ENCODE measurements around the gene BAHD1. TPM values are rescaled to one million over a fixed set of nuclear protein-coding genes. Genes with fewer than 3 reads are reported as not detected.

BAHD1 gene
- total RNA-seq, 1 donor from 2014 or later = 29.8 TPM

GRCh38 chr15:40463886-40464545, 23.3 kb downstream of the BAHD1 start:
- H3K36me3 ChIP-seq = peaks cover 70% of the 10 kb centered on the region
- intact Hi-C loops (cut with DNase I) = no loop called here
- peaks cover 3% of the 10 kb centered on the region for H3K4me1 ChIP-seq
- H3K27ac ChIP-seq = no peak overlapping the region
- H3K9me3 ChIP-seq = no peaks in the 10 kb centered on the region
- DNase-seq (peak; percentile 43), ATAC-seq (no peak)
- no peaks in the 10 kb centered on the region for H3K27me3 ChIP-seq
- H3K4me3 ChIP-seq = no peak overlapping the region
- TF ChIP-seq CTCF (IDR thresholded peaks at IDR 0.05) = no peak

GRCh38 chr15:40464595-40465185, 23.9 kb downstream of the BAHD1 start:
- Histone ChIP-seq H3K27ac (no peak overlapping the region), H3K36me3 (peaks cover 63% of the 10 kb centered on the region), H3K27me3 (no peaks in the 10 kb centered on the region), H3K9me3 (no peaks in the 10 kb centered on the region), H3K4me3 (no peak overlapping the region), H3K4me1 (peaks cover 3% of the 10 kb centered on the region)
- DNase-seq (no peak), ATAC-seq (peak; percentile 40)
- no peak for TF ChIP-seq CTCF (IDR thresholded peaks at IDR 0.05)
- intact Hi-C loops (cut with DNase I) = no loop called here

GRCh38 chr15:40465939-40466338, 25.2 kb downstream of the BAHD1 start:
- H3K27ac ChIP-seq = no peak overlapping the region
- H3K4me1 ChIP-seq = peaks cover 11% of the 10 kb centered on the region
- TF ChIP-seq CTCF (IDR thresholded peaks at IDR 0.05) = no peak
- DNase-seq (peak; percentile 56), ATAC-seq (no peak)
- no peaks in the 10 kb centered on the region for H3K27me3 ChIP-seq
- intact Hi-C loops (cut with DNase I) = no loop called here
- no peaks in the 10 kb centered on the region for H3K9me3 ChIP-seq
- peaks cover 50% of the 10 kb centered on the region for H3K36me3 ChIP-seq
- no peak overlapping the region for H3K4me3 ChIP-seq

- H3K4me3 ChIP-seq = no peak overlapping the region
- H3K27me3 ChIP-seq = no peaks in the 10 kb centered on the region
- peak; percentile 54 for DNase-seq
- intact Hi-C loops (cut with DNase I) = no loop called here
- peak overlapping the region; percentile 42 for H3K27ac ChIP-seq
- peak; percentile 4 for ATAC-seq
- H3K36me3 ChIP-seq = peaks cover 46% of the 10 kb centered on the region
- no peak for TF ChIP-seq CTCF (IDR thresholded peaks at IDR 0.05)
- H3K9me3 ChIP-seq = no peaks in the 10 kb centered on the region
- H3K4me1 ChIP-seq = peaks cover 11% of the 10 kb centered on the region
Observed at GRCh38 chr15:40466426-40467260, 25.9 kb downstream of the BAHD1 start.

GRCh38 chr15:40467261-40467615, 26.5 kb downstream of the BAHD1 start:
- intact Hi-C loops (cut with DNase I) = no loop called here
- Histone ChIP-seq H3K27ac (no peak overlapping the region), H3K27me3 (no peaks in the 10 kb centered on the region), H3K4me1 (peaks cover 11% of the 10 kb centered on the region), H3K4me3 (no peak overlapping the region), H3K36me3 (peaks cover 43% of the 10 kb centered on the region), H3K9me3 (no peaks in the 10 kb centered on the region)
- DNase-seq = peak; percentile 41
- TF ChIP-seq CTCF (IDR thresholded peaks at IDR 0.05) = no peak
- no peak for ATAC-seq
